HEK293T (cell line): ENCODE measurements around the gene OSER1.

Experiments
- ARNT ChIP-seq: fragments of 450-650 bp; IDR thresholded peaks from 2 replicates; pipeline ENCODE4 v1.6.1; 2017; ENCODE audit warnings: mild to moderate bottlenecking
- BHLHE40 ChIP-seq: fragments of 450-650 bp; IDR thresholded peaks from 2 replicates; pipeline ENCODE4 v1.6.1; 2016; ENCODE audit warnings: mild to moderate bottlenecking, moderate library complexity, borderline replicate concordance
- FOXK2 ChIP-seq: fragments of 450-650 bp; IDR thresholded peaks from 2 replicates; pipeline ENCODE4 v1.6.1; 2016; ENCODE audit warnings: mild to moderate bottlenecking
- FOXM1 ChIP-seq: fragments of 450-650 bp; IDR thresholded peaks from 2 replicates; pipeline ENCODE4 v1.6.1; 2017; ENCODE audit warnings: mild to moderate bottlenecking, borderline replicate concordance
- HDGF ChIP-seq: fragments of 450-650 bp; IDR thresholded peaks from 2 replicates; pipeline ENCODE4 v1.6.1; 2017; ENCODE audit warnings: antibody characterized with exemption, borderline replicate concordance
- L3MBTL2 ChIP-seq: fragments of 450-650 bp; conservative IDR thresholded peaks from 2 replicates; pipeline ENCODE4 v1.6.1; 2016; ENCODE audit warnings: mild to moderate bottlenecking
- SP1 ChIP-seq: fragments of 450-650 bp; IDR thresholded peaks from 2 replicates; pipeline ENCODE4 v1.6.1; 2017
- TARDBP ChIP-seq: fragments of 450-650 bp; IDR thresholded peaks from 2 replicates; pipeline ENCODE4 v1.6.1; 2016
- ZNF384 ChIP-seq: fragments of 450-650 bp; IDR thresholded peaks from 2 replicates; pipeline ENCODE4 v1.6.1; 2016
- TF ChIP-seq, protein P1 (sequence below): fragments of 450-650 bp; IDR thresholded peaks from 2 replicates; pipeline ENCODE4 v1.6.1; 2016

- no peak for TF ChIP-seq ARNT
- TF ChIP-seq ZNF384 = no peak
- no peak for TF ChIP-seq TARDBP
- TF ChIP-seq BHLHE40 = no peak
- no peak for TF ChIP-seq FOXK2
- no peak for TF ChIP-seq FOXM1
- no peak for TF ChIP-seq L3MBTL2
- TF ChIP-seq SP1 = no peak
- TF ChIP-seq, protein P1, sequence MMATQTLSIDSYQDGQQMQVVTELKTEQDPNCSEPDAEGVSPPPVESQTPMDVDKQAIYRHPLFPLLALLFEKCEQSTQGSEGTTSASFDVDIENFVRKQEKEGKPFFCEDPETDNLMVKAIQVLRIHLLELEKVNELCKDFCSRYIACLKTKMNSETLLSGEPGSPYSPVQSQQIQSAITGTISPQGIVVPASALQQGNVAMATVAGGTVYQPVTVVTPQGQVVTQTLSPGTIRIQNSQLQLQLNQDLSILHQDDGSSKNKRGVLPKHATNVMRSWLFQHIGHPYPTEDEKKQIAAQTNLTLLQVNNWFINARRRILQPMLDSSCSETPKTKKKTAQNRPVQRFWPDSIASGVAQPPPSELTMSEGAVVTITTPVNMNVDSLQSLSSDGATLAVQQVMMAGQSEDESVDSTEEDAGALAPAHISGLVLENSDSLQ = no peak
- TF ChIP-seq HDGF = no peak
Observed at GRCh38 chr20:44196271-44196670, 14.3 kb downstream of the OSER1 start.
